Hepatocyte (in vitro differentiated cells): Measurements from ENCODE around the gene PIAS1.

Experiments used
- CTCF ChIP-seq: fragments of 200-600 bp; sonication (generic); IDR thresholded peaks from 2 replicates; pipeline ENCODE4 v1.5.1; 2016; ENCODE audit warnings: antibody characterized with exemption, mild to moderate bottlenecking; ENCODE audit not compliant: poor library complexity
- EZH2 ChIP-seq: fragments of 200-600 bp; sonication (generic); IDR thresholded peaks from 2 replicates; pipeline ENCODE4 v1.6.1; 2016; ENCODE audit warnings: antibody characterized with exemption, mild to moderate bottlenecking, borderline replicate concordance
- EZH2phosphoT487 ChIP-seq: fragments of 200-600 bp; sonication (generic); IDR thresholded peaks from one replicate; pipeline ENCODE4 v1.6.1; 2018; ENCODE audit warnings: antibody characterized with exemption, mild to moderate bottlenecking, low read depth, moderate library complexity; ENCODE audit not compliant: unreplicated experiment, severe bottlenecking

- no peak for TF ChIP-seq EZH2phosphoT487
- no peak for TF ChIP-seq CTCF
- no peak for TF ChIP-seq EZH2
Measured at GRCh38 chr15:68019814-68020525, 34.1 kb upstream of the PIAS1 start.
